ENCODE results near the gene CASZ1.

Gene CASZ1

DNA sequence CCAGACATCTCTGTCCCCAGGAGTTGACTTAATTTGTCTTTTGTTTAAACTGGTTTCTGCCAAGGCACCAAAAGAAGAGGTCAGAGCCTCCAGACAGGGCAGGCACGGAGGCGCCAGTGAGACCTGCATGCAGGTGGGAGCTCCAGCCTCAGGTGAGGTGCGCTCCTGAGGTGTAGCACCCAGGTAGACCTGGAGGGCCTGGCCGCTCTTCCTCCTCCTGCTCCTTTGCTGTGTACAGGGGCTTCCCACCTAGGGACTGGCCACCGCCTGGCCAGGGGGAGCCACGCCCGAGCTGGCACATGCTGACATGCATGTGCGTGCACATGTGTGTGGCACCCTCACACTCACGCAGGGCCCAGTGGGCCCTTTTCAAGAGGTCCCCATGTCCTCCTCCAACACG is 163.0 kb downstream of the CASZ1 start:
- DNase-seq (ENCODE audit: extremely low read depth, low read depth): no peak
- TF ChIP-seq, protein P1, sequence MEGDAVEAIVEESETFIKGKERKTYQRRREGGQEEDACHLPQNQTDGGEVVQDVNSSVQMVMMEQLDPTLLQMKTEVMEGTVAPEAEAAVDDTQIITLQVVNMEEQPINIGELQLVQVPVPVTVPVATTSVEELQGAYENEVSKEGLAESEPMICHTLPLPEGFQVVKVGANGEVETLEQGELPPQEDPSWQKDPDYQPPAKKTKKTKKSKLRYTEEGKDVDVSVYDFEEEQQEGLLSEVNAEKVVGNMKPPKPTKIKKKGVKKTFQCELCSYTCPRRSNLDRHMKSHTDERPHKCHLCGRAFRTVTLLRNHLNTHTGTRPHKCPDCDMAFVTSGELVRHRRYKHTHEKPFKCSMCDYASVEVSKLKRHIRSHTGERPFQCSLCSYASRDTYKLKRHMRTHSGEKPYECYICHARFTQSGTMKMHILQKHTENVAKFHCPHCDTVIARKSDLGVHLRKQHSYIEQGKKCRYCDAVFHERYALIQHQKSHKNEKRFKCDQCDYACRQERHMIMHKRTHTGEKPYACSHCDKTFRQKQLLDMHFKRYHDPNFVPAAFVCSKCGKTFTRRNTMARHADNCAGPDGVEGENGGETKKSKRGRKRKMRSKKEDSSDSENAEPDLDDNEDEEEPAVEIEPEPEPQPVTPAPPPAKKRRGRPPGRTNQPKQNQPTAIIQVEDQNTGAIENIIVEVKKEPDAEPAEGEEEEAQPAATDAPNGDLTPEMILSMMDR (IDR thresholded peaks at IDR 0.05; ENCODE audit: low read depth, low read length, missing control alignments): no peak

GRCh38 chr1:10632691-10633090 is 163.8 kb downstream of the CASZ1 start:
- H3K4me3 ChIP-seq (replicated peaks; ENCODE audit: low read depth, low read length): no peak overlapping the region
- TF ChIP-seq, protein P1 (IDR thresholded peaks at IDR 0.05; ENCODE audit: low read depth, low read length, missing control alignments): no peak
- DNase-seq (ENCODE audit: extremely low read depth, low read depth): no peak

More for the DNA sequence above, 163.0 kb downstream of the CASZ1 start:
- H3K4me3 ChIP-seq (replicated peaks; ENCODE audit: low read depth, low read length): no peak overlapping the region

DNA sequence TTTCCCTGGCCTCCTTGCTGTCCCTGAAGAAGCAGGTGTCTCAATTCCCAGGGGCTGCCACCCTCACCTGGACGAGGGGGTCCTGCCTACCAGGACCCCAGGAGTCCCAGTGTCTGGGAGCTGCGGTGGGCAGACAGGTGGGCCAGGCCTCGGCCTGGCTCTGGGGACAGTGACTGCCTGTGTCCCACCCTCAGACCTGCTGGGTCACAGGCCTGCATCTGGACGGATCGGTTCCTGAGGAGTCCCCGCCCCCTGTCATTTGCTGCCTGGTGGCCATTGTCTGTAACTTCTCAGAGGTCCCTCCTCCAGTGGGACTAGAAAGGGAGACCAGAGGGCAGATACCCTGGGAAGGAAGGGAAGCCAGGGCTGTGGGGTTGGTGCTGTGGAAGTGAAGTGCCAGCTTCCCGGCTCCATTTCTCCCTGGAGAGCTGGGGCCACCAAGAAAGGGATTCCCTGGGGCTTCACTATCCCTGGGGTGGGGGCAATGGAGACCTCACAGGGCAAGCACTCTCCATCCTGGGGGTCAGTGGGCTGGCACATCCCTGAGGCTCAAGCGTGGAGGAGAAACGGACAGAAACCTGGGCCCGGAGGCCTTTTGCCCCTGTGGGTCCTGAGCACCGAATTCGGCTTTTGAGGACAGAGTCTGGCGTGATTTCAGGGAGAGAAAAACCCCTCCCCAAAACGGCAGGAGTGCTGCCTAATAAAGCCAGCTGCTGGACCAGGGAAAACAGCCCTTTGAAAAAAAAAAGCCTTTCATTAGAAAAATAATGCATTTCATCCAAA is 164.4 kb downstream of the CASZ1 start:
- TF ChIP-seq, protein P1 (IDR thresholded peaks at IDR 0.05; ENCODE audit: low read depth, low read length, missing control alignments): no peak
- H3K4me3 ChIP-seq (replicated peaks; ENCODE audit: low read depth, low read length): no peak overlapping the region
- DNase-seq (ENCODE audit: extremely low read depth, low read depth): no peak

GRCh38 chr1:10631121-10631810 is 165.2 kb downstream of the CASZ1 start:
- TF ChIP-seq, protein P1 (IDR thresholded peaks at IDR 0.05; ENCODE audit: low read depth, low read length, missing control alignments): no peak
- DNase-seq (ENCODE audit: extremely low read depth, low read depth): no peak
- H3K4me3 ChIP-seq (replicated peaks; ENCODE audit: low read depth, low read length): no peak overlapping the region

- DNase-seq (ENCODE audit: extremely low read depth, low read depth): no peak
- H3K4me3 ChIP-seq (replicated peaks; ENCODE audit: low read depth, low read length): no peak overlapping the region
- TF ChIP-seq, protein P1 (IDR thresholded peaks at IDR 0.05; ENCODE audit: low read depth, low read length, missing control alignments): no peak
Measured at GRCh38 chr1:10630661-10631120, 165.8 kb downstream of the CASZ1 start.

DNA sequence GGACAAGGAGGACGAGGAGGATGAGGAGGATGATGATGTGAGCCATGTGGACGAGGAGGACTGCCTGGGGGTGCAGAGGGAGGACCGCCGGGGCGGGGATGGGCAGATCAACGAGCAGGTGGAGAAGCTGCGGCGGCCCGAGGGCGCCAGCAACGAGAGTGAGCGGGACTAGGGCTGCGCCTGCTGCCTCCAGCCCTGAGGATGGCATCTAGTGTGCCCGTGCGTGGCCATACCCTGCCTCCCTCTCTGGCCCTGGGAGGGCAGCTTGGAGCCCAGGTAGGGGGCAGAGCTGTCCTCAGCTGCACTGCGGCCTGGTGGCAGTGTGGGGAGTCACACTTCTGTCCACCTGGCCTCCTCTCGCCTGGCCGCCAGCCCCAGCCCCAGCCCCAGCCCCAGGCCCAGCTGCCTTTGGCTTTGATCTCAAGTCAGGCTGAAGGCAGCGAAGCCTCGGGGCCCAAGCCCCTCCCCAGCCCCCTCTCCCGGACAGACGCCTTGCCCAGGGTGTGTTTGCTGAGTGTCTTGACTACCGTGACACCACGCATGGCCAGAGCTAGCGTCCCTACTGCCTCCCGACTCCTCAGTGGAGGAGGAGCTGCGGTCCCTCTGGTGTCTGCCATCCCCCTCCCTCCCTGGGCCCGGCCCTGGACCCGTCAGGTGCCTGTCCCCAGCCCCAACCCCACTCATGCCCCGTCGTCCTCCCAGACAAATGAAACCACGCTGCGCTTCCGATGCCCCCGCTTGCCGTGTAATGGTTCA is 166.5 kb downstream of the CASZ1 start:
- no peak for DNase-seq (ENCODE audit: extremely low read depth, low read depth)
- TF ChIP-seq, protein P1 (IDR thresholded peaks at IDR 0.05; ENCODE audit: low read depth, low read length, missing control alignments): no peak
- no peak overlapping the region for H3K4me3 ChIP-seq (replicated peaks; ENCODE audit: low read depth, low read length)

Data from HFF-Myc (cell line).